OCI-LY7 (cell line): ENCODE data around the gene ZNF3.

Experiments
- CTCF ChIP-seq: fragments of 200-600 bp; sonication (generic); conservative IDR thresholded peaks from 2 replicates; pipeline ENCODE4 v1.5.1; 2014; ENCODE audit warnings: mild to moderate bottlenecking, antibody characterized with exemption, low read length, moderate library complexity, mixed read lengths
- EZH2phosphoT487 ChIP-seq: fragments of 200-600 bp; sonication (generic); IDR thresholded peaks from 2 replicates; pipeline ENCODE4 v1.6.1; 2018; ENCODE audit warnings: low read depth, borderline replicate concordance, mild to moderate bottlenecking, mixed run types, antibody characterized with exemption, low read length, moderate library complexity, mixed read lengths

GRCh38 chr7:100126239-100126930 is 44.9 kb upstream of the ZNF3 start:
- TF ChIP-seq CTCF (no peak), EZH2phosphoT487 (no peak)
